Skin of body (tissue), 2 donors: ENCODE measurements around the gene CDCP1. TPM values are rescaled to one million over a fixed set of nuclear protein-coding genes. Genes with fewer than 3 reads are reported as not detected.
"Not testable (repeated sequence)": the region's sequence is repeated elsewhere in the genome, so short reads cannot be mapped to it uniquely, and the experiment has no call there.

ENCODE experiments used
- DNase-seq: peaks from one replicate; lab custom pipeline; 2025; lab: John Stamatoyannopoulos, UW
- total RNA-seq: library from RNA; depleted of rRNA; stranded (reverse); fragments of >200 nt; gene quantifications from one replicate; pipeline ENCODE4 v1.2.3, GENCODE V29; 2014

The CDCP1 gene
- total RNA-seq, 1 donor from 2014 or later: 8.5 TPM

- DNase-seq: no peak
Observed at GRCh38 chr3:45084820-45085816, 61.1 kb downstream of the CDCP1 start.

GRCh38 chr3:45084361-45084760 is 61.8 kb downstream of the CDCP1 start:
- no peak for DNase-seq

DNA sequence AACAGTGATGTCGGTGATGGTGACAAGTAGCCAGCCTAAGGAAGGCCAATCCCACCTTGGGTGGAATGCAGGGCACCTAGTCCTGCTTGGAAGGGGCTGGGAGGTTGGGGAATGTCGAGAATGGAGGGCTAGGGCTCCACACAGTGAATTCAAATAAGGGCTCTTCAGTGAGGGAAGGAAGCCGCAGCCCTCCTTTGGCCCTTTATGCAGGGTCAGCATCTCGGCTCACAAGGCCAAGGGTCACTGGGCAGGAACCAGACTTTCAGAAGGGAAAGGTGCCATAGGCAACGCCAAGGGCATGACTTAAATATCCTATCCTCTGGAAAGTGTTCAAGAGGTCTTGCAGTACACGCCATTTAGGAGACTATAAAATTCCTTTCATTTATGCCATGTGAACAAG is 63.2 kb downstream of the CDCP1 start:
- DNase-seq: no peak

- DNase-seq: peak; percentile 68
Observed at GRCh38 chr3:45082142-45082538, 64.0 kb downstream of the CDCP1 start.

- no peak for DNase-seq
Observed at GRCh38 chr3:45081506-45082141, 64.6 kb downstream of the CDCP1 start.

DNA sequence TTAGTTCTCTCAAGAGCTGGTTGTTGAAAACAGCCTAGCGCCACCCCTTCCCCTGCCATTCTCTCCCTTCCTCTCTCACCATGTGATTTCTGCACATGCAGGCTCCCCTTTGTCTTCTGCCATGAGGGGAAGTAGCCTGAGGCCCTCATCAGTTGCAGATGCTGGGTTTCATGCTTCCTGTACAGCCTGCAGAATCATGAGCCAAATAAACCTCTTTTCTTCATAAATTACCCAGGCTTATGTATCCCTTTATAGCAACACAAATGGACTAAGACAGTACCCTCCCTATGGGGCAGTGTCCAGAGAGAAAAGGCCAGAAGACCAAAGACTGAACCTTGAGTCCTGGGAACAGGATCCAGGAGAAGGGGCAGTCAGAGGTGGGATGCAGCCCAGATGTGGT is 65.4 kb downstream of the CDCP1 start:
- no peak for DNase-seq

DNA sequence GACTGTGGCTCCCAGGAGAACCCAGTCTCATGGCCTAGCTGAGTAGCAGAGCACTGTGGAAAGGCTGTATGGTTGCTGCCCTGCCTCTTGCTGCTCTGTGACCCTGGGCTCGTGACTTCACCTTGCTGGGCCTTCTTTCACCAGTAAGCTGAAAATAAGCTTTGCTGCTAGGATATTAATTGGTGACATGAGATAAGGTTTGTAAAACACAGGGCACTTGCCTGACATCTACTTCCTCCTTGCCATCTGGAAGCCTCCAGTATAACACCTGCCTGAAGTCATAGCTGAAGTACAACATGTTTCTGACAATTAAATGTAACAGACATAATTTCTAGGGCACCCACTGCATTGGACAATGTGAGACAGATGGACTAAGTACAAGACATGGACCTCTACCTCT is 66.5 kb downstream of the CDCP1 start:
- no peak for DNase-seq

- no peak for DNase-seq
Observed at GRCh38 chr3:45078910-45079522, 67.2 kb downstream of the CDCP1 start.

- DNase-seq: not testable (repeated sequence)
Observed at GRCh38 chr3:45078256-45078655, 67.9 kb downstream of the CDCP1 start.

DNA sequence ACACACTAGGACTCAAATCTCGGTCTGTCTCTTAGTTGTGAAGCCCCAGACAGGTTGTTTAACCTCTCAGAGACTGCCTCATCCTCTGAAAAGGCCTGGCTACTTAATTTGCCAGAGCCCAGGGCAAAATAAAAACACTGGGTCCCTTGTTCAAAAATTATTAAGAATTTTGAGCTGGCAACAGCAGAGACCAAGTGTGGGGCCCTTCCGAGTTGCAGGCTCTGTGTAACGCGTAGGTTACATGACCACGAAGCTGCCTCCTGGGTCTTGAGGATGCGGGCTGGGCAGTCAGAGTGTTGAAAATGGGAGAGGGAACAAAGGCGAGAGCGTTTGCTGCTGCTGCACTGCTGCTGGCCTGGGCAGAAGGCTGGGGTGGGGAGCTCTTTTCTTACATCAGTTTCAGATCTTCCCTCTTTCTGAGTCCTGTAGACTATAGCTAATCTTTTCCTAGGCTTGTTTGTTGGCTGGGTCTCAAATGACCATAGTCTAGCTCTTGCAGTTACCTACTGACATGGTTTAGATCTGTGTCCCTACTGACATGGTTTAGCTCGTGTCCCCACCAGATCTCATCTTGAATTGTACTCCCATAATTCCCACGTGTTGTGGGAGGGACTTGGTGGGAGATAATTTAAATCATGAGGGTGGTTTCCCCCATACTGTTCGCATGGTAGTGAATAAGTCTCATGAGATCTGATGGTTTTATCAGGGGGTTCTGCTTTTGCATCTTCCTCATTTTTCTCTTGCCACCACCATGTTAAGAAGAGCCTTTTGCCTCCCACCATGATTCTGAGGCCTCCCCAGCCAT is 70.2 kb downstream of the CDCP1 start:
- no peak for DNase-seq

DNA sequence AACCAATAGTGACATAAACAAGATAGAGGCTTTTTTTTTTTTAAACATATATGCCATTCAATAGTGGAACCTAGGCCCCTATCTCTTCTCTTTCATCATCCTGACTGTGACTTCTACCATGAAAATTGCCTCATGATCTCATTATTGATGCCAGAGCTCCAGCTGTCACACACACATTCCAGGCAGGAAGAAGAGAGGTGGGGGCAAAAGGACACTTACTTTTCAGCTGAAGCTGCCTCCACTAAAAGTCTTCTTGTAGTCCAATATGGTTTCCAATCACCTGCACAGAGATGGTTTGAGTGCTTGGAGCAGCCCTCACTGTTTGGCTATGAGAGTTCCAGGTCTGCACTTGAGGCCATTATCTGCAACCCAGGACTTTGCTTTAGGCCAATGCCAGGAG is 75.1 kb downstream of the CDCP1 start:
- DNase-seq: no peak

GRCh38 chr3:45067941-45068340 is 78.2 kb downstream of the CDCP1 start:
- DNase-seq: no peak

DNA sequence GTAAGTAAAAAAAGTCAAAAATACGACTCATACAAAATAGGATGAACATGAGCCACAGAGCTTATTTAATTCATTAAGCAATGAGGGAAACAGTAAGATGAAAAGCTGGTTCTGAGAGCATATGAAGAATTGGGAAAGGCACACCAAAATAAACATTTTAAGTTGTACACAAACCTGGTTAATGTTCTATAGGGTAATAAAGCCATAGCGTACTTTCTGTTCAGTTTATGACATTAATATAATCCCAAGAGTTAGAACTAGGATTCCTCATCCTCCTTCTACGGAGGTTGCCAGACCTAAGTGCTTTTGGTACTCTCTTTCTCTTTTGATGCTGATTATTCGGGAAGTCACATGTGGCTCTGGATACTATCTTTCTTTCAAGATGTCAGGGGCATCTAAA is 78.7 kb downstream of the CDCP1 start:
- no peak for DNase-seq

DNA sequence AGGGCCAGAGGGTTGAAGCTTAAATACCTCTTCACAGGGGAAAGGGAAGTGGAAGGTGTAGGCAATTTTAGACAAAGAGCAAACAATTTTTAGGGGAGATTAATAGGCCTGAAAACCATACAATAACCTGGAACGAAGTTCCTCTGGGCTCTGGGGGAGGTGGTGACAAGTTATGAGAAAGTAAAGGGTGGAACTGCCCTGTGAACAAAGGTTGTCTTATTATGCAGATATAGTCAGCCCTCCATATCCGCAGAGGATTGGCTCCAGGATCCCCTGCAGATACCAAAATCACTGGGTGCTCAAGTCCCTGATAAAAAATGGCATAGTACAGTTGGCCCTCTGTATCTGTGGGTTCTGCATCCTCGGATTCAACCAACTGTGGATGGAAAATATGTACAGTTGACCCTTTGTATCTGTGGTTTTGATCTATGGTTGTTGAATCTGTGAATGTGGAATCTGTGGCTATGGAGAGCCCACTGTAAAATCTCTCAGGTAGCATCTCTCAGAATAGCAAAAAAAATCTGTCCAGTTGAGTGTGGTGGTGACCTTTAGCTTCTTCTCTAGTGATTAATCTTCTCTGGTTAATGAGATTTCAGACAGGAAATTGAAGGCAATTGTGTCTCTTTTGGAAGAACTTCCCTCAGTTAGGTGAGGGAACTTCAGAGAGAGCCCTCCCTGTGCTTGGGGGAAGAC is 79.9 kb downstream of the CDCP1 start:
- DNase-seq: no peak

DNA sequence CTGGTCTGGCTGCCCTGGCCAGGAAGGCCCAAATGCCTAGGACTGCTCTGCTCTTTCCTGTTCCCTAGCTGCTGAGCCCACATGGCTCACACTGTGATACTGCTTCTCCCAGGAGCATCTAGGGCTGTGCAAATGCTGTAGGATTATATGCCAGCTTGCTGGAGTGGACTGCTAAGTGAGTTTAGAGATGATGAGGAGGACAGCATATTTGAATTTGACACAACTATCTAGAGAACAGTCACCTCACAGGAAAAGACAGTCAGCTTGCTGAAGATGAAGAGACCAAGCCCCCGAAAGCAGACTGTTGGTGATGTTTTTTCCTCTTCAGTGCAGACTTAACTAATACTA is 80.8 kb downstream of the CDCP1 start:
- DNase-seq: no peak

GRCh38 chr3:45064512-45065372 is 81.4 kb downstream of the CDCP1 start:
- DNase-seq: no peak

DNA sequence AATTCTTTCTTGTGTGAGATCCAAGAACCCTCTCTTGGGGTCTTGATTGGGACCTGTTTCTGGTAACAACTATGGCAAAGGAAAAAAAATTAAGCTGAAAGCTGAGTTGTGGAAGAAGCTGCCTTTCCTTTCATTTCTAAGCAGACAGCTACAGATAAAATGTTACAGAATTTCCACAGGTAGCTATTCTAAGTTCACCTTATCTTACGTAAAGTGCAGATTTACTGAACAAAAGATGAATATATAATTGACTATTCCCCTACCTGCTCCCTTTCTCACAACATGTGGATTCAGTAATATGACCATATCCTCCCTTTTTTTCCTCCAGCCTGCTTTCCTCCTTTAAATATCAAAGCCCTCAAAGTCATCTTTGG is 83.5 kb downstream of the CDCP1 start:
- DNase-seq: no peak

GRCh38 chr3:45060165-45060892 is 85.8 kb downstream of the CDCP1 start:
- DNase-seq: no peak

- DNase-seq: no peak
Observed at GRCh38 chr3:45059132-45059531, 87.0 kb downstream of the CDCP1 start.
